ENCODE measurements around the gene CEMP1.

Gene CEMP1

DNA sequence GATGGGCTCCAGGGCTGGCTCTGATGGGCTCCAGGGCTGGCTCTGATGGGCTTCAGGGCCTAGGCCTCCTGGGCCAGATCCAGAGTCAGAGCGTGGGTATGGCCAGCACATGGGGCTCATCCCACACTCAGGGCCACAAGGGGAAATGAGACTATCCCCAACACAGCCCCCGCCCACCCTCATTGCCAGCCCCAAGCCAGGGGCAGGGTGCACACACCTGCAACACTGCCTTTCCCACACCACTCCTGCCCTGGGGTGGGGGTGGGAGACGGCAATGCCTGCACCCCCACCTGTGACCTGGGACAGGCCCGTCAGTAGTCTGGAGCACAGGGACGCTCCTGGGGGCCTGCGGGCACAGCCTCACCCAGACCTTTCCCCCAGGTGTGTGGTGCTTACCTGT is 31.8 kb downstream of the CEMP1 start:
- Histone ChIP-seq H2BK120ac (ENCODE audit: low read depth, low read length) (no peak overlapping the region), H2AK5ac (ENCODE audit: low read length) (no peak overlapping the region), H4K8ac (ENCODE audit: low read depth, low read length) (no peak overlapping the region), H3K23ac (ENCODE audit: low read length) (no peak overlapping the region), H4K5ac (ENCODE audit: low read length) (no peak overlapping the region), H3K4me3 (ENCODE audit: low read length) (no peak overlapping the region), H3K4me1 (ENCODE audit: control insufficient read depth, low read depth, low read length) (no peaks in the 10 kb centered on the region), H2BK5ac (ENCODE audit: low read length) (no peak overlapping the region), H3K18ac (ENCODE audit: low read length) (no peak overlapping the region), H2BK15ac (replicated peaks; ENCODE audit: low read depth) (no peak overlapping the region), H3K9ac (ENCODE audit: low read length) (no peak overlapping the region), H3K27ac (ENCODE audit: low read depth, low read length) (no peak overlapping the region), H3K36me3 (ENCODE audit: control insufficient read depth, insufficient read depth, low read length) (no peaks in the 10 kb centered on the region), H3K4me2 (ENCODE audit: low read length) (no peak overlapping the region), H3K4ac (ENCODE audit: low read depth, low read length) (no peak overlapping the region), H3K79me1 (ENCODE audit: low read length) (no peaks in the 10 kb centered on the region), H3K56ac (ENCODE audit: low read length) (no peak overlapping the region), H3K27me3 (ENCODE audit: insufficient read depth, low read length, poor library complexity) (no peaks in the 10 kb centered on the region), H3K79me2 (ENCODE audit: control insufficient read depth, insufficient read depth, low read length) (no peaks in the 10 kb centered on the region)
- DNase-seq = no peak
- WGBS (ENCODE audit: extremely low coverage, insufficient coverage, low lambda C conversion rate) = no CpG with 5 or more reads among the region's 6 CpGs

DNA sequence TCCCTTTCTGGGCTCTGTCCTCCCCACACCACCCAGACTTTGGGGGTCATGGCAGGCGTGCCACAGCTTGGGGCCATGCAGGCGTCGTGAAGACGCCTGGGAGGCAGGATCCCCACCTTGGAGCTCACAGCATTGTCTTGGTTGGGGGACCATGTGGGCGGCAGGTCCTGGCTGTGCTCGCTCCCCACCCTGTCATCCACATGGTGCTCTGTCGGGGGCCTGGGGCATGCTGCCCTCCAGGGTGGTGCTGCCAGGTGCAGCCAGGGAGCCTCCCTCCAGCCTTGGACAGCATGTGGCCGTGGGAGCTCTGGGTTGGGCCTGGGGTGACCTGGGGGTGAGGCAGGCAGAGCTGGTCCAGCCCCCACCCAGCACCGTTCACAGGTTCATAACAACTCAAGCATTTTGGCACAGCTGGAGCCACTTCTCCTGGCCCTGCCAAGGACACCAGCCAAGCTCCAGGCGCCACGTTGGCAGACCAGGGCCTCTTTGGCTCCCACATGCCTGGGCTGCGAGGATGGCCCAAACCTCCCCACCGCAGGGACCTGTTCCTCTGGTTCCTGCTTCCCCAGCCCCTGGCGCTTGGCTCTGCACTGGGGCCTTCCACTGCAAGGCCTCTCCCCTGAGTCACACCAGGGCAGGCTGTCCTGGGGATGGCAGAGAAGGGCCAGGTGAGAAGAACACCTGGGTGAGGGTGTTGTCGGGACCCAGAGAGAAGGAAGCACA is 32.5 kb downstream of the CEMP1 start:
- no peak overlapping the region for H3K27ac ChIP-seq (ENCODE audit: low read depth, low read length)
- H3K4me3 ChIP-seq (ENCODE audit: low read length) = no peak overlapping the region
- H3K23ac ChIP-seq (ENCODE audit: low read length) = no peak overlapping the region
- no peaks in the 10 kb centered on the region for H3K36me3 ChIP-seq (ENCODE audit: control insufficient read depth, insufficient read depth, low read length)
- WGBS (ENCODE audit: extremely low coverage, insufficient coverage, low lambda C conversion rate) = no CpG with 5 or more reads among the region's 15 CpGs
- no peaks in the 10 kb centered on the region for H3K4me1 ChIP-seq (ENCODE audit: control insufficient read depth, low read depth, low read length)
- H2BK5ac ChIP-seq (ENCODE audit: low read length) = no peak overlapping the region
- H4K5ac ChIP-seq (ENCODE audit: low read length) = no peak overlapping the region
- no peak overlapping the region for H2AK5ac ChIP-seq (ENCODE audit: low read length)
- no peaks in the 10 kb centered on the region for H3K79me2 ChIP-seq (ENCODE audit: control insufficient read depth, insufficient read depth, low read length)
- no peak overlapping the region for H3K56ac ChIP-seq (ENCODE audit: low read length)
- H3K4ac ChIP-seq (ENCODE audit: low read depth, low read length) = no peak overlapping the region
- H3K18ac ChIP-seq (ENCODE audit: low read length) = no peak overlapping the region
- H3K79me1 ChIP-seq (ENCODE audit: low read length) = no peaks in the 10 kb centered on the region
- DNase-seq = no peak
- H3K4me2 ChIP-seq (ENCODE audit: low read length) = no peak overlapping the region
- no peak overlapping the region for H2BK120ac ChIP-seq (ENCODE audit: low read depth, low read length)
- H2BK15ac ChIP-seq (replicated peaks; ENCODE audit: low read depth) = no peak overlapping the region
- H3K9ac ChIP-seq (ENCODE audit: low read length) = no peak overlapping the region
- no peak overlapping the region for H4K8ac ChIP-seq (ENCODE audit: low read depth, low read length)
- H3K27me3 ChIP-seq (ENCODE audit: insufficient read depth, low read length, poor library complexity) = no peaks in the 10 kb centered on the region

DNA sequence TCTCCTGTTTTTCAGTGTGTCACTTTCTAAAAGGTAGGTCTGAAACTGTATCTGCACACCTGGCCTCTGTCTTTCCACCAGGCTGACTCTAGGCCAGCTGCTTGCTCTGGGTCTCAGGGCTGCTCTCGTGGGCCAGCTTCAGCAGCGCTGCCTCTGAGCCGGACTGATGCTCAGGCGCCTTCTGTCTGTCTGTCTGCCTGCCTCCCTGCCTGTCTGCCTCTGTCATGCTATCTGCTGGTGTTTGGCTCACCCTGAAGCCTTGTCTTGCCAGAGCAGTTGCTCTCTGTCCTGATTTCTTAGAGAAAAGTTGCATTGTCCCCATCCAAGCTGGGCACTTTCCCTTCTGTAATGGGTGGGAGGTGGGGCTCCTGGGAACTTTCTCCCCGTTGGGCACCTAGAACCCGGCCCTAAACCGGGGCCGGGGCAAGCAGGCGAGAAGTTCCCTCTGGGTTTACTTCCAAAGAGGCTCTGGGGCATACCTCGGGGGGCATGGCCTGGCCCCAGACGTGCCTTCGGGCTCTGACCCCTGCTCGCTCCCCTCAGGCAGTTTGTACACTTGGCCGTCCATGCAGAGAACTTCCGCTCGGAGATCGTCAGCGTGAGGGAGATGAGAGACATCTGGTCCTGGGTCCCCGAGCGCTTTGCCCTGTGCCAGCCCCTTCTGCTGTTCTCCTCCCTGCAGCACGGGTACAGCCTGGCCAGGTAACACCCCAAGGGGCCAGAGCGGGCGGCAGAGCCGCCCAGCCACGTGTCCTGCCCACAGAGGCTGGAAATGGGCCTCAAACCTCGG is 33.3 kb downstream of the CEMP1 start:
- Histone ChIP-seq H3K36me3 (ENCODE audit: control insufficient read depth, insufficient read depth, low read length) (no peaks in the 10 kb centered on the region), H4K5ac (ENCODE audit: low read length) (no peak overlapping the region), H2AK5ac (ENCODE audit: low read length) (no peak overlapping the region), H3K9ac (ENCODE audit: low read length) (no peak overlapping the region), H3K4me2 (ENCODE audit: low read length) (no peak overlapping the region), H3K4ac (ENCODE audit: low read depth, low read length) (no peak overlapping the region), H2BK15ac (replicated peaks; ENCODE audit: low read depth) (no peak overlapping the region), H3K27me3 (ENCODE audit: insufficient read depth, low read length, poor library complexity) (no peaks in the 10 kb centered on the region), H2BK5ac (ENCODE audit: low read length) (no peak overlapping the region), H3K4me3 (ENCODE audit: low read length) (no peak overlapping the region), H3K79me1 (ENCODE audit: low read length) (no peaks in the 10 kb centered on the region), H3K56ac (ENCODE audit: low read length) (no peak overlapping the region), H3K23ac (ENCODE audit: low read length) (no peak overlapping the region), H3K4me1 (ENCODE audit: control insufficient read depth, low read depth, low read length) (no peaks in the 10 kb centered on the region), H3K79me2 (ENCODE audit: control insufficient read depth, insufficient read depth, low read length) (no peaks in the 10 kb centered on the region), H4K8ac (ENCODE audit: low read depth, low read length) (no peak overlapping the region), H2BK120ac (ENCODE audit: low read depth, low read length) (no peak overlapping the region), H3K18ac (ENCODE audit: low read length) (no peak overlapping the region), H3K27ac (ENCODE audit: low read depth, low read length) (no peak overlapping the region)
- WGBS (ENCODE audit: extremely low coverage, insufficient coverage, low lambda C conversion rate) = no CpG with 5 or more reads among the region's 26 CpGs
- DNase-seq = no peak

- H4K8ac ChIP-seq (ENCODE audit: low read depth, low read length) = no peak overlapping the region
- no peak overlapping the region for H3K56ac ChIP-seq (ENCODE audit: low read length)
- no peak for DNase-seq
- H3K18ac ChIP-seq (ENCODE audit: low read length) = no peak overlapping the region
- no peak overlapping the region for H2BK5ac ChIP-seq (ENCODE audit: low read length)
- no peak overlapping the region for H3K9ac ChIP-seq (ENCODE audit: low read length)
- no peak overlapping the region for H3K4me3 ChIP-seq (ENCODE audit: low read length)
- no peak overlapping the region for H3K27ac ChIP-seq (ENCODE audit: low read depth, low read length)
- no peak overlapping the region for H3K4me2 ChIP-seq (ENCODE audit: low read length)
- H3K4me1 ChIP-seq (ENCODE audit: control insufficient read depth, low read depth, low read length) = no peaks in the 10 kb centered on the region
- H3K27me3 ChIP-seq (ENCODE audit: insufficient read depth, low read length, poor library complexity) = no peaks in the 10 kb centered on the region
- no peaks in the 10 kb centered on the region for H3K79me2 ChIP-seq (ENCODE audit: control insufficient read depth, insufficient read depth, low read length)
- H3K36me3 ChIP-seq (ENCODE audit: control insufficient read depth, insufficient read depth, low read length) = no peaks in the 10 kb centered on the region
- H2BK15ac ChIP-seq (replicated peaks; ENCODE audit: low read depth) = no peak overlapping the region
- H2AK5ac ChIP-seq (ENCODE audit: low read length) = no peak overlapping the region
- WGBS (ENCODE audit: extremely low coverage, insufficient coverage, low lambda C conversion rate) = no CpG with 5 or more reads among the region's 21 CpGs
- H2BK120ac ChIP-seq (ENCODE audit: low read depth, low read length) = no peak overlapping the region
- H4K5ac ChIP-seq (ENCODE audit: low read length) = no peak overlapping the region
- H3K79me1 ChIP-seq (ENCODE audit: low read length) = no peaks in the 10 kb centered on the region
- H3K23ac ChIP-seq (ENCODE audit: low read length) = no peak overlapping the region
- no peak overlapping the region for H3K4ac ChIP-seq (ENCODE audit: low read depth, low read length)
Measured at GRCh38 chr16:2497116-2497630, 34.0 kb downstream of the CEMP1 start.

DNA sequence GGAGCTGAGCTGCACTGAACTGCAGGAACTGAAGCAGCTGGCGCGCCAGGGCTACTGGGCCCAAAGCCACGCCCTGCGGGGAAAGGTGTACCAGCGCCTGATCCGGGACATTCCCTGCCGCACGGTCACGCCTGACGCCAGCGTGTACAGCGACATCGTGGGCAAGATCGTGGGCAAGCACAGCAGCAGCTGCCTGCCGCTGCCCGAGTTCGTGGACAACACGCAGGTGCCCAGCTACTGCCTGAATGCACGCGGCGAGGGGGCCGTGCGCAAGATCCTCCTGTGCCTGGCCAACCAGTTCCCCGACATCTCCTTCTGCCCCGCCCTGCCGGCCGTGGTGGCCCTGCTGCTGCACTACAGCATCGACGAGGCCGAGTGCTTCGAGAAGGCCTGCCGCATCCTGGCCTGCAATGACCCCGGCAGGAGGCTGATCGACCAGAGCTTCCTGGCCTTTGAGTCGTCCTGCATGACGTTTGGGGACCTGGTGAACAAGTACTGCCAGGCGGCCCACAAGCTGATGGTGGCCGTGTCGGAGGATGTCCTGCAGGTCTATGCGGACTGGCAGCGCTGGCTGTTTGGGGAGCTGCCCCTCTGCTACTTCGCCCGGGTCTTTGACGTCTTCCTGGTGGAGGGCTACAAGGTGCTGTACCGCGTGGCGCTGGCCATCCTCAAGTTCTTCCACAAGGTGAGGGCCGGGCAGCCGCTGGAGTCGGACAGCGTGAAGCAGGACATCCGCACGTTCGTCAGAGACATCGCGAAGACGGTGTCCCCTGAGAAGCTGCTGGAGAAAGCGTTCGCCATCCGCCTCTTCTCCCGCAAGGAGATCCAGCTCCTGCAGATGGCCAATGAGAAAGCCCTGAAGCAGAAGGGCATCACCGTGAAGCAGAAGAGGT is 34.7 kb downstream of the CEMP1 start:
- Histone ChIP-seq H3K23ac (ENCODE audit: low read length) (no peak overlapping the region), H3K79me1 (ENCODE audit: low read length) (no peaks in the 10 kb centered on the region), H4K5ac (ENCODE audit: low read length) (no peak overlapping the region), H3K4me1 (ENCODE audit: control insufficient read depth, low read depth, low read length) (no peaks in the 10 kb centered on the region), H3K18ac (ENCODE audit: low read length) (no peak overlapping the region), H3K9ac (ENCODE audit: low read length) (no peak overlapping the region), H3K27ac (ENCODE audit: low read depth, low read length) (no peak overlapping the region), H3K56ac (ENCODE audit: low read length) (no peak overlapping the region), H2BK5ac (ENCODE audit: low read length) (no peak overlapping the region), H2BK120ac (ENCODE audit: low read depth, low read length) (no peak overlapping the region), H3K36me3 (ENCODE audit: control insufficient read depth, insufficient read depth, low read length) (no peaks in the 10 kb centered on the region), H4K8ac (ENCODE audit: low read depth, low read length) (no peak overlapping the region), H3K27me3 (ENCODE audit: insufficient read depth, low read length, poor library complexity) (no peaks in the 10 kb centered on the region), H3K79me2 (ENCODE audit: control insufficient read depth, insufficient read depth, low read length) (no peaks in the 10 kb centered on the region), H2AK5ac (ENCODE audit: low read length) (no peak overlapping the region), H2BK15ac (replicated peaks; ENCODE audit: low read depth) (no peak overlapping the region), H3K4ac (ENCODE audit: low read depth, low read length) (no peak overlapping the region), H3K4me3 (ENCODE audit: low read length) (no peak overlapping the region), H3K4me2 (ENCODE audit: low read length) (no peak overlapping the region)
- DNase-seq = no peak
- no CpG with 5 or more reads among the region's 62 CpGs for WGBS (ENCODE audit: extremely low coverage, insufficient coverage, low lambda C conversion rate)
